Mammary epithelial cell (primary cell): ENCODE results near the gene FUT7.

Experiments used
- CTCF ChIP-seq, 2 donors: IDR thresholded peaks in 1 of 2; conservative IDR thresholded peaks in 1 of 2; 2 replicates each; pipeline ENCODE4 v1.5.1; 2011 to 2012; ENCODE audit warnings: inconsistent platforms in 2 of 2, low read length in 2 of 2, mild to moderate bottlenecking in 2 of 2, control low read depth in 1 of 2, low read depth in 1 of 2; ENCODE audit not compliant: insufficient read depth in 1 of 2; ENCODE audit errors: extremely low read depth in 1 of 2
- EZH2 ChIP-seq: IDR thresholded peaks from 2 replicates; pipeline ENCODE4 v1.6.1; 2012; ENCODE audit warnings: low read length, inconsistent platforms, borderline replicate concordance

GRCh38 chr9:137016436-137016835 lies 15.5 kb downstream of the FUT7 start:
- TF ChIP-seq CTCF (conservative IDR thresholded peaks at IDR 0.05 in 1 of 2, IDR thresholded peaks at IDR 0.05 in 1 of 2; ENCODE audit: extremely low read depth in 1 of 2, insufficient read depth in 1 of 2, low read depth in 1 of 2, low read length in 2 of 2) (no peak), EZH2 (no peak)
